ENCODE measurements around the gene TMEM131L.

TMEM131L gene

GRCh38 chr4:153573221-153573620, 107.1 kb downstream of the TMEM131L start:
- Histone ChIP-seq H3K4me3 (no peak overlapping the region), H3K4me1 (no peaks in the 10 kb centered on the region), H3K9me3 (no peaks in the 10 kb centered on the region), H3K36me3 (replicated peaks) (no peaks in the 10 kb centered on the region; the same call in 1 of the 2 replicates), H3K27me3 (ENCODE audit: low read depth) (no peaks in the 10 kb centered on the region)
- in situ Hi-C loops (cut with MboI; ENCODE audit: low sequenced_read_pairs), result loop anchor here (10.0 kb wide), 3 partner anchors 138 to 428 kb away; partner anchors contain the start of gene MND1
- no peak for DNase-seq (ENCODE audit: low spot score in 2 of 2)

GRCh38 chr4:153573881-153574802, 108.0 kb downstream of the TMEM131L start:
- Histone ChIP-seq H3K4me1 (no peaks in the 10 kb centered on the region), H3K9me3 (no peaks in the 10 kb centered on the region), H3K27me3 (ENCODE audit: low read depth) (no peaks in the 10 kb centered on the region), H3K36me3 (replicated peaks) (no peaks in the 10 kb centered on the region; the same call in 1 of the 2 replicates), H3K4me3 (no peak overlapping the region)
- DNase-seq (ENCODE audit: low spot score in 2 of 2), result peak; percentile 33 to 58
- in situ Hi-C loops (cut with MboI; ENCODE audit: low sequenced_read_pairs), result loop anchor here (10.0 kb wide), 3 partner anchors 139 to 429 kb away; partner anchors contain the start of gene MND1

GRCh38 chr4:153576443-153576774, 110.2 kb downstream of the TMEM131L start:
- Histone ChIP-seq H3K4me1 (no peaks in the 10 kb centered on the region), H3K36me3 (replicated peaks) (no peaks in the 10 kb centered on the region; the same call in 1 of the 2 replicates), H3K4me3 (no peak overlapping the region), H3K9me3 (no peaks in the 10 kb centered on the region), H3K27me3 (ENCODE audit: low read depth) (no peaks in the 10 kb centered on the region)
- DNase-seq (ENCODE audit: low spot score in 2 of 2), result no peak
- in situ Hi-C loops (cut with MboI; ENCODE audit: low sequenced_read_pairs), result loop anchor here (10.0 kb wide), 3 partner anchors 142 to 432 kb away; partner anchors contain the start of gene MND1

- no peaks in the 10 kb centered on the region; the same call in 1 of the 2 replicates for H3K36me3 ChIP-seq (replicated peaks)
- no peaks in the 10 kb centered on the region for H3K9me3 ChIP-seq
- no peak overlapping the region for H3K4me3 ChIP-seq
- no peaks in the 10 kb centered on the region for H3K27me3 ChIP-seq (ENCODE audit: low read depth)
- in situ Hi-C loops (cut with MboI; ENCODE audit: low sequenced_read_pairs), result loop anchor here (10.0 kb wide), 3 partner anchors 142 to 432 kb away; partner anchors contain the start of gene MND1
- DNase-seq (ENCODE audit: low spot score in 2 of 2), result no peak
- no peaks in the 10 kb centered on the region for H3K4me1 ChIP-seq
Observed at GRCh38 chr4:153577053-153577452, 110.9 kb downstream of the TMEM131L start.

- H3K36me3 ChIP-seq (replicated peaks), result 0 out of 2 replicates have a peak, but pooled peaks cover 7% of the 10 kb centered on the region
- no peak overlapping the region for H3K4me3 ChIP-seq
- no peaks in the 10 kb centered on the region for H3K27me3 ChIP-seq (ENCODE audit: low read depth)
- in situ Hi-C loops (cut with MboI; ENCODE audit: low sequenced_read_pairs), result loop anchor here (10.0 kb wide), 3 partner anchors 145 to 435 kb away; partner anchors contain the start of gene MND1
- H3K4me1 ChIP-seq, result no peaks in the 10 kb centered on the region
- DNase-seq (ENCODE audit: low spot score in 2 of 2), result no peak
- H3K9me3 ChIP-seq, result no peaks in the 10 kb centered on the region
Observed at GRCh38 chr4:153579410-153579809, 113.2 kb downstream of the TMEM131L start.

- in situ Hi-C loops (cut with MboI; ENCODE audit: low sequenced_read_pairs), result loop anchor here (10.0 kb wide), 3 partner anchors 145 to 435 kb away; partner anchors contain the start of gene MND1
- Histone ChIP-seq H3K4me3 (no peak overlapping the region), H3K27me3 (ENCODE audit: low read depth) (no peaks in the 10 kb centered on the region), H3K36me3 (replicated peaks) (peaks cover 7% of the 10 kb centered on the region; the same call in 1 of the 2 replicates), H3K9me3 (no peaks in the 10 kb centered on the region), H3K4me1 (no peaks in the 10 kb centered on the region)
- DNase-seq (ENCODE audit: low spot score in 2 of 2), result no peak
Observed at GRCh38 chr4:153579872-153580271, 113.7 kb downstream of the TMEM131L start.

- Histone ChIP-seq H3K4me1 (no peaks in the 10 kb centered on the region), H3K9me3 (no peaks in the 10 kb centered on the region), H3K36me3 (replicated peaks) (peaks cover 7% of the 10 kb centered on the region; the same call in 1 of the 2 replicates), H3K27me3 (ENCODE audit: low read depth) (no peaks in the 10 kb centered on the region), H3K4me3 (no peak overlapping the region)
- DNase-seq (ENCODE audit: low spot score in 2 of 2), result no peak
- in situ Hi-C loops (cut with MboI; ENCODE audit: low sequenced_read_pairs), result no loop called here
Observed at GRCh38 chr4:153582954-153583702, 117.0 kb downstream of the TMEM131L start.

GRCh38 chr4:153585026-153585425, 118.9 kb downstream of the TMEM131L start:
- no peak for DNase-seq (ENCODE audit: low spot score in 2 of 2)
- Histone ChIP-seq H3K36me3 (replicated peaks) (peaks cover 11% of the 10 kb centered on the region), H3K9me3 (no peaks in the 10 kb centered on the region), H3K27me3 (ENCODE audit: low read depth) (no peaks in the 10 kb centered on the region), H3K4me3 (no peak overlapping the region), H3K4me1 (no peaks in the 10 kb centered on the region)
- in situ Hi-C loops (cut with MboI; ENCODE audit: low sequenced_read_pairs), result no loop called here

- H3K27me3 ChIP-seq (ENCODE audit: low read depth), result no peaks in the 10 kb centered on the region
- DNase-seq (ENCODE audit: low spot score in 2 of 2), result no peak
- no peaks in the 10 kb centered on the region for H3K4me1 ChIP-seq
- H3K4me3 ChIP-seq, result no peak overlapping the region
- peaks cover 4% of the 10 kb centered on the region for H3K36me3 ChIP-seq (replicated peaks)
- no peaks in the 10 kb centered on the region for H3K9me3 ChIP-seq
- in situ Hi-C loops (cut with MboI; ENCODE audit: low sequenced_read_pairs), result no loop called here
Observed at GRCh38 chr4:153589703-153590595, 123.8 kb downstream of the TMEM131L start.

- in situ Hi-C loops (cut with MboI; ENCODE audit: low sequenced_read_pairs), result no loop called here
- Histone ChIP-seq H3K4me3 (no peak overlapping the region), H3K27me3 (ENCODE audit: low read depth) (no peaks in the 10 kb centered on the region), H3K4me1 (no peaks in the 10 kb centered on the region), H3K9me3 (no peaks in the 10 kb centered on the region), H3K36me3 (replicated peaks) (peaks cover 4% of the 10 kb centered on the region)
- DNase-seq (ENCODE audit: low spot score in 2 of 2), result no peak
Observed at GRCh38 chr4:153591441-153591840, 125.3 kb downstream of the TMEM131L start.

- Histone ChIP-seq H3K4me3 (no peak overlapping the region), H3K4me1 (no peaks in the 10 kb centered on the region), H3K9me3 (no peaks in the 10 kb centered on the region), H3K36me3 (replicated peaks) (peaks cover 4% of the 10 kb centered on the region), H3K27me3 (ENCODE audit: low read depth) (no peaks in the 10 kb centered on the region)
- in situ Hi-C loops (cut with MboI; ENCODE audit: low sequenced_read_pairs), result no loop called here
- DNase-seq (ENCODE audit: low spot score in 2 of 2), result no peak
Observed at GRCh38 chr4:153592064-153592463, 125.9 kb downstream of the TMEM131L start.

- Histone ChIP-seq H3K27me3 (ENCODE audit: low read depth) (no peaks in the 10 kb centered on the region), H3K36me3 (replicated peaks) (peaks cover 4% of the 10 kb centered on the region), H3K4me3 (no peak overlapping the region), H3K9me3 (no peaks in the 10 kb centered on the region), H3K4me1 (no peaks in the 10 kb centered on the region)
- no peak for DNase-seq (ENCODE audit: low spot score in 2 of 2)
- in situ Hi-C loops (cut with MboI; ENCODE audit: low sequenced_read_pairs), result no loop called here
Observed at GRCh38 chr4:153593161-153593560, 127.0 kb downstream of the TMEM131L start.

GRCh38 chr4:153594210-153594609, 128.1 kb downstream of the TMEM131L start:
- Histone ChIP-seq H3K36me3 (replicated peaks) (peaks cover 4% of the 10 kb centered on the region), H3K4me3 (no peak overlapping the region), H3K4me1 (no peaks in the 10 kb centered on the region), H3K27me3 (ENCODE audit: low read depth) (no peaks in the 10 kb centered on the region), H3K9me3 (no peaks in the 10 kb centered on the region)
- in situ Hi-C loops (cut with MboI; ENCODE audit: low sequenced_read_pairs), result no loop called here
- no peak for DNase-seq (ENCODE audit: low spot score in 2 of 2)

Data from HAP-1 (cell line).